Panc1 (cell line): Measurements from ENCODE around the gene RELL1. TPM values are rescaled to one million over a fixed set of nuclear protein-coding genes. Genes with fewer than 3 reads are reported as not detected.

Source experiments
- ATAC-seq: fragments of 200-7000 bp; cut with Tn5 transposase; 2 replicates; pipeline ENCODE4 v1.9.1; 2020; ENCODE audit warnings: mild to moderate bottlenecking, moderate library complexity
- BruUV-seq: library from RNA; stranded (reverse); fragments of 400-500 nt; replicated peaks from 2 replicates; lab custom pipeline; 2021; lab: Mats Ljungman, UMichigan
- CTCF ChIA-PET: fragments of 300-600 bp; sonication (Branson Sonifier 250); formaldehyde crosslinking; loops from one replicate; lab custom pipeline; 2022; ENCODE audit warnings: antibody characterized with exemption; lab: Charles Lee
- POLR2A ChIA-PET: fragments of 300-600 bp; sonication (Branson Sonifier 250); formaldehyde crosslinking; loops from one replicate; lab custom pipeline; 2022; ENCODE audit warnings: antibody characterized with exemption; lab: Charles Lee
- DNase-seq: peaks from one replicate; pipeline ENCODE4 v3.0.0-alpha.2; 2010; ENCODE audit warnings: low read depth, low spot score
- H3K27ac ChIP-seq: 2 replicates; pipeline ENCODE4 v1.5.1; 2011; ENCODE audit warnings: mild to moderate bottlenecking, low read length, inconsistent platforms
- H3K27me3 ChIP-seq: fragments of 200-500 bp; sonication (Bioruptor generic); 2 replicates; pipeline ENCODE4 v1.6.0; 2014; ENCODE audit warnings: low read length, inconsistent platforms; ENCODE audit not compliant: control insufficient read depth, insufficient read depth
- H3K36me3 ChIP-seq: fragments of 200-500 bp; sonication (Bioruptor generic); 2 replicates; pipeline ENCODE4 v1.5.1; 2014; ENCODE audit warnings: inconsistent platforms, mild to moderate bottlenecking, low read length, moderate library complexity; ENCODE audit not compliant: control insufficient read depth, insufficient read depth
- H3K4me1 ChIP-seq: 2 replicates; pipeline ENCODE4 v1.5.1; 2011; ENCODE audit warnings: inconsistent platforms, mild to moderate bottlenecking, low read length, moderate library complexity; ENCODE audit not compliant: control insufficient read depth, insufficient read depth
- H3K4me3 ChIP-seq, 2 experiments: 2 replicates each; pipeline ENCODE4 v1.5.1; 2011 to 2012; ENCODE audit warnings: low read depth in 2 of 2, low read length in 2 of 2, mild to moderate bottlenecking in 2 of 2, inconsistent platforms in 1 of 2, moderate library complexity in 1 of 2
- H3K9me3 ChIP-seq: fragments of 200-500 bp; sonication (Bioruptor generic); 2 replicates; pipeline ENCODE4 v1.5.1; 2014; ENCODE audit warnings: low read depth, mild to moderate bottlenecking, inconsistent platforms, low read length, moderate library complexity; ENCODE audit not compliant: control insufficient read depth, insufficient read depth
- CTCF ChIP-seq: fragments of 450-650 bp; IDR thresholded peaks from 2 replicates; pipeline ENCODE4 v1.5.1; 2017; ENCODE audit warnings: mild to moderate bottlenecking
- POLR2AphosphoS5 ChIP-seq: IDR thresholded peaks from 2 replicates; pipeline ENCODE4 v1.6.1; 2012; ENCODE audit warnings: mild to moderate bottlenecking, low read depth, low read length, moderate library complexity
- REST ChIP-seq, 2 experiments: IDR thresholded peaks; 2 replicates each; pipeline ENCODE4 v1.6.1; 2011 to 2012; ENCODE audit warnings: low read depth in 2 of 2, control low read depth in 1 of 2, low read length in 1 of 2, mild to moderate bottlenecking in 1 of 2, moderate library complexity in 1 of 2; ENCODE audit not compliant: insufficient read depth in 1 of 2
- SIN3A ChIP-seq: IDR thresholded peaks from 2 replicates; pipeline ENCODE4 v1.6.1; 2012; ENCODE audit warnings: low read depth, mild to moderate bottlenecking, low read length, moderate library complexity, borderline replicate concordance; ENCODE audit not compliant: insufficient read depth
- TCF7L2 ChIP-seq: IDR thresholded peaks from 2 replicates; pipeline ENCODE4 v1.6.1; 2011; ENCODE audit warnings: mild to moderate bottlenecking, low read depth, low read length, inconsistent platforms
- in situ Hi-C: cut with HindIII; loops from 2 replicates; pipeline ENCODE4 v1.10.0; 2016; ENCODE audit warnings: low sequenced_read_pairs, low pct_unique_long_range_greater_than_20kb
- intact Hi-C: fragments of 100-400 bp; cut with micrococcal nuclease; formaldehyde crosslinking; loops from one replicate; pipeline ENCODE4 v1.10.0; 2022; ENCODE audit not compliant: unreplicated experiment
- total RNA-seq: library from RNA; stranded (reverse); gene quantifications from one replicate; pipeline ENCODE4 v1.2.1, GENCODE V29; 2021; ENCODE audit not compliant: unreplicated experiment

RELL1 gene
- total RNA-seq, 1 experiment from 2014 or later, result 29.1 TPM

DNA sequence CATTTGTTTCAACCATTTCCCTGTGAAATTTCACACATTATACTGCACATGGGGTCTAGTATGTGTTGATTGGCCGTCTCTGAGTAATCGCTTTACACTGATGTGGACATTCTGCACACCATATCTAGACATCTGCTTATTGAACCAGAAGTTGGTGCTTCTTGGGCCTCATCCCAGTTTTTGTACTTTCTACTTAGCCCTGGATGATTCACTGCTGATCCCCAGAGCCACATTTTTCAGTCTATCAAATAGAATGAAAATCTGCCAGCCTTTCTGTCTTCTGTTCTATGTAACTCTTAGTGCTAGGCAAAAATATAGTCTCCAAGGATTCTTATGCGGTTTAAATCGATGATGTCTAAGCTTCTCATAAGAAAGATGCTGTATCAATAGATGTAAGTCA, 40.5 kb upstream of the RELL1 start:
- CTCF ChIA-PET, result no interaction called here
- BruUV-seq, result no TSS peak
- POLR2A ChIA-PET, result no interaction called here

DNA sequence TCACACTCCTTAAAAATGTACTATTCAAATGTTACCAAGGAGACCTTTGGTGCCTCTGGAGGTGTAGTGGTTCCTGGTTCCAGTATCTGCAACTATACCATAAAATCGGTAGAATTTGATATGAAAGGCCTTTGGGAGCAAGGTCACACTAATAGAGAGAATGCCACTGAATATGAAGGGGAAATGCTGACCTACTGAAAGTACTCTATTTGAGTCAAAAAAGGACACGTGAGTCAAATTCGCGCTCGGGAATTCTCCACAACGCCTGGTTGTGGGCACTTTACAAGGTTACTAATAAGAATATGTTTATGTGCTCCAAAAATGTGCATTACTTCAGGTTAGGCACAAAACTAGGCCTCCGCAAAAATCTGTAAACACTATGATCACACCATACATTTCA, 39.5 kb upstream of the RELL1 start:
- H3K9me3 ChIP-seq, result no peaks in the 10 kb centered on the region
- no peak overlapping the region for H3K4me3 ChIP-seq
- no peaks in the 10 kb centered on the region for H3K36me3 ChIP-seq
- ChIA-PET CTCF (no interaction called here), POLR2A (no interaction called here)
- intact Hi-C loops (no loop called here), in situ Hi-C loops (no loop called here)
- H3K27ac ChIP-seq, result no peak overlapping the region
- ATAC-seq, result no peak
- H3K4me1 ChIP-seq, result no peaks in the 10 kb centered on the region
- no peak for DNase-seq
- H3K27me3 ChIP-seq, result no peaks in the 10 kb centered on the region
- no TSS peak for BruUV-seq
- no peak for TF ChIP-seq POLR2AphosphoS5

More for the DNA sequence above, 40.5 kb upstream of the RELL1 start:
- in situ Hi-C loops (no loop called here), intact Hi-C loops (no loop called here)
- ATAC-seq, result no peak
- no peak overlapping the region for H3K4me3 ChIP-seq
- H3K27me3 ChIP-seq, result no peaks in the 10 kb centered on the region
- no peaks in the 10 kb centered on the region for H3K4me1 ChIP-seq
- no peaks in the 10 kb centered on the region for H3K36me3 ChIP-seq
- DNase-seq, result no peak
- H3K27ac ChIP-seq, result no peak overlapping the region
- no peaks in the 10 kb centered on the region for H3K9me3 ChIP-seq
- no peak for TF ChIP-seq POLR2AphosphoS5
- no peak for TF ChIP-seq CTCF
- no peak for TF ChIP-seq SIN3A
- no peak for TF ChIP-seq TCF7L2
- TF ChIP-seq REST (IDR thresholded peaks at IDR 0.05; ENCODE audit: insufficient read depth in 1 of 2, low read depth in 2 of 2, low read length in 1 of 2), result no peak

GRCh38 chr4:37723067-37723466, 36.9 kb upstream of the RELL1 start:
- no TSS peak for BruUV-seq
- TF ChIP-seq REST (IDR thresholded peaks at IDR 0.05; ENCODE audit: insufficient read depth in 1 of 2, low read depth in 2 of 2, low read length in 1 of 2), result no peak
- TF ChIP-seq CTCF, result no peak
- TF ChIP-seq TCF7L2, result no peak
- intact Hi-C loops, result no loop called here
- H3K4me1 ChIP-seq, result no peaks in the 10 kb centered on the region
- H3K4me3 ChIP-seq, result no peak overlapping the region
- no peaks in the 10 kb centered on the region for H3K9me3 ChIP-seq
- in situ Hi-C loops, result no loop called here
- POLR2A ChIA-PET, result no interaction called here
- no peaks in the 10 kb centered on the region for H3K36me3 ChIP-seq
- no peaks in the 10 kb centered on the region for H3K27me3 ChIP-seq
- no peak for DNase-seq
- CTCF ChIA-PET, result no interaction called here
- ATAC-seq, result no peak
- no peak overlapping the region for H3K27ac ChIP-seq
